ENCODE results near the gene COX6A2. TPM values are rescaled to one million over a fixed set of nuclear protein-coding genes. Genes with fewer than 3 reads are reported as not detected.

COX6A2 gene
- total RNA-seq, 1 donor, result not detected

DNA sequence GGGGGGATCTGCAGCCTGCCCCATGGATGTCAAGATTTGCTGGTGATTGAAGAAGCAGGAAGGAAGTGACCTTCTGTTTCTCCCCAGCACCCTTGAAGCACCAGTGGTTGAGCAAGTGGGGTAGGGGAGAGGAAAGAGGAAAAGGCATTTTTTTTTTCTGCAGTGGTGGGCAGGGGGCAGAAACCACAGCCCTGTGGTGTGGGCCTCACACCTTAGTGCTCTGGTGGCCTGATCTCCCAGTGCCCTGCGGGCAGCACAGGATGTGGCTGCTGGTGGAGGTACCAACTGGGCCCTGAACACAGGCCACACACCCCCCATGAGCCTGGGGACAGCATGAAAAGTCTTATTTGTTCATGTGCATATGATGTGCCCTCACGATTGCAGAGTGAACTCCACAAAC, 28.0 kb downstream of the COX6A2 start:
- DNase-seq (ENCODE audit: low read depth), result no peak
- H3K4me3 ChIP-seq (ENCODE audit: low read depth, low read length), result no peak overlapping the region
- TF ChIP-seq CTCF (IDR thresholded peaks at IDR 0.05; ENCODE audit: insufficient read depth, low read length), result no peak

- no peak overlapping the region for H3K4me3 ChIP-seq (ENCODE audit: low read depth, low read length)
- no peak for DNase-seq (ENCODE audit: low read depth)
- no peak for TF ChIP-seq CTCF (IDR thresholded peaks at IDR 0.05; ENCODE audit: insufficient read depth, low read length)
Measured at GRCh38 chr16:31397701-31398100, 30.5 kb downstream of the COX6A2 start.

DNA sequence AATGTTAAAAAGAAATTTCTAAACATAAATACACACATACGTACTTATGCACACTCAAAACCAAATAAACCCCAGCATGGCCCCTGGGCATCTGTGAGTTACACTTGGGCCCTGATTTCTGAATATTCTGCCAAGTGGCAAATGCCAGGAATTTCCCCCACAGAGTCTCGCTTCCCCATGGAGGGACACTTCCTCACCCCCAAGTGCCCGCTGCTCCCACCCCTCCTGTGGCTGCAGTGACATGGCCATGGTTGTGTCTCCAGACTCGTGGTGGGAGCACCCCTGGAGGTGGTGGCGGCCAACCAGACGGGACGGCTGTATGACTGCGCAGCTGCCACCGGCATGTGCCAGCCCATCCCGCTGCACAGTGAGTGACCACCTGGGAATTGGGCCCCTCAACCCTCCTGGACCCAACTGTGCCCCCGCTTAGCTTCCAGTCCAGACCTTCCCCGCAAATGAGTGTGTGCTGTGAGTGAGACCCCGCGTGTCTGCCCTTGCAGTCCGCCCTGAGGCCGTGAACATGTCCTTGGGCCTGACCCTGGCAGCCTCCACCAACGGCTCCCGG, 31.0 kb downstream of the COX6A2 start:
- no peak for TF ChIP-seq CTCF (IDR thresholded peaks at IDR 0.05; ENCODE audit: insufficient read depth, low read length)
- no peak for DNase-seq (ENCODE audit: low read depth)
- H3K4me3 ChIP-seq (ENCODE audit: low read depth, low read length), result no peak overlapping the region

DNA sequence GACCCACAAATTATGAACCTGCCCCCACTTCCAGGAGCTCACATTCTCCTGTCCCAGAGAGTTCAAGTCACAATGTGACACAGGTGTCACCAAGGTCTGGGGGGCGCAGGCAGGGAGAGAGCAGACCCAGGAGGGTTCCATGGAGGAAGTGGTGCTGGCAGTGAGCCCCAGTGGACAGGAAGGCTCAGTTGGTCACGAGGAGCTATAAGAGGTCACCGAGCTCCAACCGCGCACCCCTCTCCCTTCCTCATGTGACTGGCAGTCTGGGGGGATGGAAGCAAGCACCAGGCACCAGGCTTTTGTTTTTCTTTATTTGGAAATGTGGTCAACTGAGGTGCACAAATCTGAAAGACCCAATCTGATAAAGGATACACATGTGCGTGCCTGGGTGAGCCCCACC, 32.5 kb downstream of the COX6A2 start:
- DNase-seq (ENCODE audit: low read depth), result no peak
- H3K4me3 ChIP-seq (ENCODE audit: low read depth, low read length), result no peak overlapping the region
- no peak for TF ChIP-seq CTCF (IDR thresholded peaks at IDR 0.05; ENCODE audit: insufficient read depth, low read length)

DNA sequence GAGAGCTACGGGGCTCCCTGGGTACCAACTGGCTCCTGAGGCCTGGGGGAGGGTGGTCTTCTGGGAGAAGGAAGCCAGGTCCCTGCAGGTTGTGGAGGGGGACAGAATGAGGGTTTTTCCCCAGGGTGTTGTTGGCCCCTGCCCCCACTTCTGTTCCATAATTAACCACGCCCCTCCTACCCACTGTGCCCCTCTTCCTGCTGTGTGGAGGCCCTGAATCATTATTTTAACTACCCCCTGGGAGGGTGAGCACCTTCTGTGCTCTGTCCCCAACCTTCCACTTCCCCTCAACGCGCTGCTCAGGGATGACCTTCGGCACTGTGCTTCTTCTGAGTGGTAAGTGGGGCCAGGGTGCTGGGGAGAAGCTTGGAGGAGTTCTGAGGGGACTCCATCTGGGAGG, 35.1 kb downstream of the COX6A2 start, which contains the start of gene ITGAD:
Gene ITGAD, plus strand, starts transcription at position 280 of the 400 bp plus-strand sequence. Its CDS starts 26 bp downstream, at position 306.
- no peak for DNase-seq (ENCODE audit: low read depth)
- no peak within 1 kb of the TSS for H3K4me3 ChIP-seq (ENCODE audit: low read depth, low read length)
- no peak for TF ChIP-seq CTCF (IDR thresholded peaks at IDR 0.05; ENCODE audit: insufficient read depth, low read length)

DNA sequence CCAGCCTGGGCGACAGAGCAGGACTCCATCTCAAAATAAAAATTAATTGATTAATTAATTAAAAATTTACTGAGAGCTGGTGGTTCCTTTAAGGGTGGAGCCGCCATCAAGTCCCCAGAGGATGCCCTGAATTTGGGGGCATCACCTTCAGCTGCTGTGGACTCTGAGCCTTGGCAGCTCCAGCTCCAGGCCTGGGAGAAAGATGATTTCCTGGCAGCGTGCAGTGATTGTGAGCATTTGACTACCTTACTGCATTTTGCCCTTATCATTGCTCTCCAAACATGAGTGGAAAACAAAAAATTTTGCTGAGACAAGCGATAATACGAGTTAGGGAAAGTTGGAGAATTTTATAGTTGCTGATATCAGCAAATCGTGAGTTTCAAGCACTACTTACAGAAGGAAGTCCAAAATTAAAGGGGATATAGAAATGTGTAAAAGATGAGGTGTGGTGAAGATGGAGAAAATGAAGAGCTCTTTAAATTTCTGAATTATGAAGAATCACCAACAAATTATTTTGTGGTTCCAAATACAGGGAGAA, 37.6 kb downstream of the COX6A2 start:
- TF ChIP-seq CTCF (IDR thresholded peaks at IDR 0.05; ENCODE audit: insufficient read depth, low read length), result no peak
- no peak for DNase-seq (ENCODE audit: low read depth)
- no peak overlapping the region for H3K4me3 ChIP-seq (ENCODE audit: low read depth, low read length)

- H3K4me3 ChIP-seq (ENCODE audit: low read depth, low read length), result no peak overlapping the region
- TF ChIP-seq CTCF (IDR thresholded peaks at IDR 0.05; ENCODE audit: insufficient read depth, low read length), result no peak
- no peak for DNase-seq (ENCODE audit: low read depth)
Measured at GRCh38 chr16:31388535-31388934, 39.6 kb downstream of the COX6A2 start.
